Central memory CD4-positive, alpha-beta T cell (primary cell): ENCODE measurements around the gene PODN.

Experiments
- DNase-seq: peaks from one replicate; pipeline ENCODE4 v3.0.0; 2022

PODN gene

DNA sequence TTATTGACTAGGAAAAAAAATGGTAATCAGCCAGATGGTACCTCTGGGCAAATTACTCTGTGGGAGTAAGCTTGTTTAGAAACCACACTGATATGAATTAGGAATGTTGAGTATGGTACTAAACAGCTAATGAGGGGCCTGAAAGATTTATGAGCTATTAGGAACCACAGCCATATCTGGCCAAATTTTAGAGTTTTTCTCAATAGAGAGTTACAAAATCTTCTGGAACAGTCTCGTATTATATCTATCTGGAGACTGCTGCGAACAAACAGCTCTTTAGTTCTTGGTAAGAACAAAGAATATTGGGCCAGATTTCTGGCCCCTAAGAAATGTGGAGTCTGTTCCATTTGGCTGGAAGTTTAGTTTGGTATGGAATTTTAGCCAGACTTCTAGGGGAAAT, 4.9 kb upstream of the PODN start:
- no peak for DNase-seq

GRCh38 chr1:53060579-53060978, 1.4 kb upstream of the PODN start:
- no peak for DNase-seq

DNA sequence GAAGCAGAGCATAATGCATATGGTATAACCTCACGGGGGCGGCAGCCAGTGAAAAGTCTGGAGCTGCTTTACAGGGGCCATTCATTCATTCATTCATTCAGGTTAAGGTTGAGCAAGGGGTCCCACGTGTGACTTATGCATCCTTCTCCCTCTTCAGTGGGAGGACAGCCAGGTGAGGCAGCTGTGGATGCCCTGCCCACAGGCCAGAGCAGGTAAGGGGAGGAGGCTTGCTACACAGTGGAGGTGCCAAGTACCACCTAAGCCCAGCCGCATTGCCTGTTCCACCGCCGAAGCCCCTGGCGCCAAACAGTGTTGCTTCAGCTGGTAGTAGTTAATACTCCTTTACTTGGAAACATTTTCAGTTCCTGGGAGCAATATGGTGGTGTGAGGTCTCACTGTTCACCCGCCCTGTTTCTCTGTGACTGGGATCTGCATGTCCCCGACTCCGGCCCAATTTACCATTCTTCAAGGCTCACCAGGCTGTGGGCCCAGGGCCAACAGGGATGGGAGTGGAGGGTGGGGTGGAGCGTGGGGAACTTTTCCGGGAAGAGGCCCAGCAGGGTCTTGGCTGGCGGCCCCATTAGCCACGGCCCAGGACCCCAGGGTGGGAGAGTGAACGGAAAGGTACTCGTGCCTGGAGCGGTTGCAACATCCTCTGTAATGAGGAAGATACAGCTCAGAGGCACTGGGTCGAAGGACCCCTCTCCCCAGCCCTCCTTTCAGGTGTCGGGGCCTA, 722 bp upstream of the PODN start:
- DNase-seq: no peak

DNA sequence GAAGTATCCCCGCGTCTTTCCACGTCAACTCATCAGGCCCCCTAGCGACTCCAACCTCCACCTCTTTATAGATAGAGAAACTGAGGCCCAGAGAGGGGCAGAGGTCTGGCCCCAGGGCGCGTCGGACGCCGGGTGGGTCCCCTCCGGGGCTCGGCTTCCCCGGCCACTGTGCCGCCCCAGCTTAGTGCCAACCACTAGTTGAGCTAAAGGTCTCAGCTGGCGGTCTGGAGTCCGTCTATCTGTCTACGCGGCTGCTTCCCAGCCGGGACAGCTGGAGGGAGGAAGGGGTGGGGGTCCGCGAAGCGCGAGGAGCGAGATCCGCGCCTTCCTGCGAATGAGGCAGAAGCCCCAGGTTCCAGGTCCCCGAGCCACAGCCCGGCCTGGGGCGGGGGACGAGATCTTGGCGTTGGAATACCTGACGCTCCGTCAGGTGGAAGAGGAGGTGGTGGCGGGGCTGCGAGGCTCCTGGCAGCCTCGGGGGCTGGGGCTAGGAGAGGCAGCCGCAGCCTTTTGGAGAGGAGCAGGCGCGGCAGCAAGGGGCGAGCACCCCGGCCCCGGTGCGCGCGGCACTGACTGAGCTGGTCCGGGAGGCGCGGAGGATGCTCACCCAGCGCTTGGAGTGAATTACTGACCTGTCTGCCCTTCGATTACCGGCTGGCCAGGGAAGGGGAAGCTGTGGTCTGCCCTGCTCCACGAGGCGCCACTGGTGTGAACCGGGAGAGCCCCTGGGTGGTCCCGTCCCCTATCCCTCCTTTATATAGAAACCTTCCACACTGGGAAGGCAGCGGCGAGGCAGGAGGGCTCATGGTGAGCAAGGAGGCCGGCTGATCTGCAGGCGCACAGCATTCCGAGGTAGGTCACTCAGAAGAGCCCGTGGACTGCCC, 937 bp downstream of the PODN start:
- DNase-seq: no peak

GRCh38 chr1:53063744-53064515, 1.9 kb downstream of the PODN start:
- DNase-seq: no peak

GRCh38 chr1:53065391-53065790, 3.4 kb downstream of the PODN start:
- no peak for DNase-seq

- DNase-seq: no peak
These were observed 4.5 kb downstream of the PODN start for GRCh38 chr1:53066488-53066887.

DNA sequence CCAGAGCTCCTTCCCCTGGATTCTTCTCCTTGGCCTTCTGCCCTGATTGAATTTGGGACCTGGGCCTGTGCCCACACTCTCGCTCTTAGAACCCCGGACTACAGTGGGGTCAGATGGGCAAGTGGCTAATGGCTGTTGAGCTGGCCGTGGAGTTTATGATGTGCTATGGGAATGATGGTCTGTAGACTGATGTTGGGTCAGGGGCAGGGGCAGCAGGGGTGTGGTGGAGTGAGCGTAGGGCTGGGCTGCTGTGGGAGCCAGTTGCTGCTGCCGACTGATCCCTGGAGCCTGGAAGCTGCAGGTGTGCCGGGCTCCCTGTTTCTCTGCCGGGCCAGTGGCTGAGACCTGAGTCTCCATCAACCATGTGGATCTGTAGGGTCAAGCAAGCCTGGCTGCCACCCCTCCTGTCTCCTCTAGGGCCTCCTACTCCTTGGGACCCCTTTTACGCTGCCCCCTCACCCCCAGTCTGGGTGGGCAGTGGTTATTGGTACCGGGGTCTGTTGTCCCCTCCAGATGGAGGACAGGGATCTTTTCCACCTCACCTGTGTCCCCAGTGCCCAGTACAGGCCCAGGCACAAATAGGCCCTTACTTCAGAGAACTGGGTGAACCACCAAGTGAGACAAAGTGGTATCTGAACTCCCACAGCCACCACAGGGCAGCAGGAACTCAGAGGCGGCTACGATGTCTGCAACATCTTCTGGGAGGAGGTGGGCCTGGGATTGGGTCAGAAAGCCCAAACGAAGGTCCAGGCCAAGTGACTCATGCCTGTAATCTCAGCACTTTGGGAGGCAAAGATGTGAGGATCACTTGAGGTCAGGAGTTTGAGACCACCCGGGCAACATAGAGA, 5.1 kb downstream of the PODN start:
- no peak for DNase-seq

DNA sequence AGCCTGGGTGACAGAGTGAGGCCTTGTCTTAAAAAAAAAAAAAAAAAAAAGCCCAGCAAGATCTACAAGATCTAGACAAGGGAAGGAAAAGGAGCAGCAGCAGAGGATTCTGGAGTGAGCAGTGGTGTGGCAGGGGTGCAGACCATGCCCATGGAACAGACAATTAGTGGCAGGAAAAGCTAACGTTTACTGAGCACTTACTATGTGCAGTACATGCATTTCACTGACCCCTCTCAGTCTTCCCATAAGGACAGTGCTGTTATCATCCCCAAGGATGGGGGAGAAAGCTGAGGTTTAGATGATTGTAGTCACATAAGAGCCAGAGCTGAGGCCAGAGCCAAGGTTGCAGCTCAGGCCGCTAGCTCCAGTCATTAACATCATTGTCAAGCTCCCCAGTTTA, 5.9 kb downstream of the PODN start:
- DNase-seq: no peak

- no peak for DNase-seq
These were observed 6.5 kb downstream of the PODN start for GRCh38 chr1:53068314-53069099.

DNA sequence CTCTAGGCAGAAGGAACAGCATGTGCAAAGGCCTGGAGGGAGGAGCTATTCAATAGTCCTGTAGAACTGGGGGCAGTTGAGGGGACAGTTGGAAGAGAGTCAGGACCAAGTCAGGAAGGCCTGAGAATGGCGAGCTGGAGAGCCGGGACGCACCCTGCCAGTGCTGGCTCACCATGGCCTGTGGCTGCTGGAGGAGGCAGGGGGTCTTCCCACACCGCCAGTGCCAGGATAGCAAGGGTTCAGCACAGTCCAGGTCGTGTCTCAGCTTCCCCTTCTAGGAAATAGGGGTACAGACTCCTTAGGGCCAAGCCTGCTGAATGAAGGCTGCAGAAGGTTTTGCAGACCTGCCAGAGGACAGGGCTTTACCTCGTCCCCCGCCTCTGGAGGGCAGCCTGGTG, 7.3 kb downstream of the PODN start:
- DNase-seq: no peak

GRCh38 chr1:53069663-53070327, 7.8 kb downstream of the PODN start:
- no peak for DNase-seq

GRCh38 chr1:53070621-53071020, 8.6 kb downstream of the PODN start:
- DNase-seq: no peak

DNA sequence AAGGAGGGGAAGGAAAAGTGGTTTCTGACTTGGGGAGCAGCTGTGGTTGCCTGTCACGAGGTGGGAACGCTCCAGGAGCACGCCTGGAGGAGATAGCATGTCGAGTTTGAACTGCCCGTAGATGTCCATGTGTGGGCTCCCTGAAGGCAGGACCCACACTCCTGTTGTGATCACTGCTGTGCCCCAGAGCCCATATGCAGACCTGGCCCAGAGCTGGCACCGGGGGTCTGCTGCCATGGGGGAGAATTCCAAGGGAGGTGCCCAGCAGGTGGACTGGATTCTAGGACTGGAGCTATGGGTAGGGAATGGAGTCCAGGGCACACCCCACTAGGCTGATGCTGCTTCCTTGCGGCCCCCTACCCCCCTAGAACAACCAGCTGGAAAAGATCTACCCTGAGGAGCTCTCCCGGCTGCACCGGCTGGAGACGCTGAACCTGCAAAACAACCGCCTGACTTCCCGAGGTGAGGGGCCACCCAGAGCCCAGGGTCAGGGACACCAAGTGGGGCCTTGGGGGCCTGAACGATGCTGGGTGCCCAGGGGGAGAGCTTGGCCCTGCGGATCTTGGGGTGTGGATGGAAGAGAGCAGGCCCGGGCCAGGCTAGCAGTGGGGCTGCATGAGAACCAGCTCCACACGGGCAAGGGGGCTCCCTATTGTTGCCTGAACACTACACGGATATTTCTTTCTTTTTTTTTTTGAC, 9.3 kb downstream of the PODN start:
- no peak for DNase-seq

GRCh38 chr1:53071915-53072314, 9.9 kb downstream of the PODN start:
- no peak for DNase-seq

DNA sequence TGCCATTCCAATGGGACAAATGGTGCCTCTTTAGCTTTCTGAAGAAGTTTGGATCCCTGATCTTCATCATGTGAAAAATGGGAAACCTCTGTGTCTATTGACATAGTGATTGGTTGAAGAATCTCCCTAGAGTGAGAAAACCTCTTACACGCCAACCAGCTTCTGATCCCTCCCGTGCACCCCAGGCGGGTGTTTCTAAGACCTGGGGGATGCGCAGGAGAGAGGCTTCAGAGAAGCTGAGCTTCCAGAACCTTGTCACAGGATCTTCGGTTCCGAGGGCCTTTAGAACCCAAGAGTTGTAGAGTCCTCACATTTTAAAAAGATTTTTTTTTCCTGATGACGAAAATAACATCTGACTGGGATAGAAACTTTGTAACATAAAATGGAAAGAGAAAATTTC, 11.3 kb downstream of the PODN start:
- no peak for DNase-seq

DNA sequence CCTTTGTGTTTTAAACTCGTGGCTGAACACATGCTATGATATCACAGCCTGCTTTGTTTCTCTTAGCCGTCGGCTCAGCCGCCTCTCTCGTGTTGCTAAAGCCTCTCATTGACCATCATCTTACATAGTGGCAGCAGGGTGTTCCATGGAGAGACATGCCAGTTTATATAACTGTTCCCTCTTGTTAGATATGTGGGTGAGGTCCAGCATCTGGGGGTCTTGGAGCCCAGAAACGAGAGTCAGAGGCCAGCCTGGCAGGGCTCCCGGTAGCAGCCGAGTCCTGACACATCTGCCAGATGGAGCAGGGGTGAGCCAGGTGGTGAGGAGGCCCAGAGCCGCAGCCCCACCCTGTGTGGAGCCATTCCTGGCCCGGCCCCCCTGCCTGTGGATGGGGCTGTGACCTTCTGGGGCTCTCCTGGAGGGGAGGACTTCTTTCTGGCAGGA, 11.9 kb downstream of the PODN start:
- DNase-seq: no peak

DNA sequence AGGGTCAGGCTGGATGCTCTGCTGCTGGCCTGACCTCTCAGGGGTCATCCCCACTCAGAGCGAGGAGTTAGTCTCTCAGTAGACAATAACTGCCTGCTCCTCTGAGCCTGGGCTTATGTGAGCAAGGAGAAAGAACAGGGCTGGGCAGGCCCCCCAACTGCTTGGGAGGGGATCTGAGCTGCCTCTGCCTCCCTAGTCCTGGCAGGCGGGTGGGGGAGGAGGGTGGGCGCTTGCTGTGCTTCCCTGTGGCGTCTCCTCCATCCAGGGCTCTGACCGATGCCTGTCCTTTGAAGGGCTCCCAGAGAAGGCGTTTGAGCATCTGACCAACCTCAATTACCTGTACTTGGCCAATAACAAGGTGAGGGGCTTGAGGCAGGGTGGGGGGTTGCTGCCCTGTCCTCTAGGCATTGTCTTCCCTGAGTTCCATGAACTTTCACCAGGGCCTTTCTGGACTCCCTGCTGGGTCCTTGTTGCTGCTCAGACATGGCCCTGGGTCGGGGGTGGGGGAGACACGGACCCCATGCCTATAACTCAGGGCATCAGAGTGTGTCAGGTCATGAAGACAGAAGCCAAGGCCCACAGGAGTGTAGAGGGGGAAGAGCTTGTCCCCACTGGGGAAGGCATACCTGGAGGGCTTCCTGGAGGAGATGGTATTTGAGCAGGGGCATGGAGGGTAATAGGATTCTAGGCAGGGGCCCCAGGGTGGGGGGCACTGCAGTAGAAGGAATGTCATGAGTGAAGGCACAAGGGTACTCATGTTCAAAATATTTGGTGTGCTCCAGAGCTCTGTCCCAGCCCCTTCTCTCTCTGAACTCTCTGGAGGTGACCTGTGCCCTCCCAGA, 12.5 kb downstream of the PODN start:
- no peak for DNase-seq

DNA sequence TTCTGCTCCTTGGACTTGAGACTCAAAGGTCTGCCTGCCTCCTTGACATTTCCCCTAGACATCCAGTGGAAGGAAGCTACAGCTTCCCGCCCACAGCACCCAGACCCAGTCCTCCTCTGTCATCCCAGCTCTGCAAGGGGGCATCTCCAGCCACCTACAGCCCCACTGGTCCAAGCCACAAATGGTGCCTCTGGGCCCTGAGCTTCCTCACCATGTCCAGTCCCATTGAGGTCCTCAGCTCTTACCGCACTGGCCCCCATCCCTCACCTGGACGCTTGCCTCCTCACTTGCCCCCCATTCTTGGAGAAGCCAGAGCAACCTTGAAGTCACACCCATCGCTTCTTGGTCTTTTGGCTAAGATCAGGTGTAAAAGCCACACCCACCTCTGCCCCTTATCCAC, 13.2 kb downstream of the PODN start:
- DNase-seq: no peak
